ENCODE data around the gene NRG3. TPM values are rescaled to one million over a fixed set of nuclear protein-coding genes. Genes with fewer than 3 reads are reported as not detected.

Gene NRG3
- total and polyA plus RNA-seq, 2 of the 4 experiments (the other 2 are of a cell fraction), result not detected

DNA sequence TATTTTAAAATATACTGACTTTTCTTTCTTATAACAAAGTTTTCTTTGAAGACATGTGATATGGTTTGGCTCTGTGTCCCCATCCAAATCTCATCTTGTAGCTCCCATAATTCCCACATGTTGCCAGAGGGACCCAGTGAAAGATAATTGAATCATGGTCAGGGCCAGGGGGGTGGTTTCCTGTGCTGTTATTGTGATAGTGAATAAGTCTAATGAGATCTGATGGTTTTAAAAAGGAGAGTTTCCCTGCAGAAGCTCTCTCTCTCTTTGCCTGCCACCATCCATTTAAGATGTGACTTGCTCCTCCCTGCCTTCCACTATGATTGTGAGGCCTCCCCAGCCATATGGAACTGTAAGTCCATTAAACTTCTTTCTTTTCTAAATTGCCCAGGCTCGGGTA is 768.1 kb downstream of the NRG3 start:
- H3K9ac ChIP-seq (ENCODE audit: low read depth, low read length), result no peak overlapping the region
- H2AK5ac ChIP-seq (ENCODE audit: low read depth, low read length), result no peak overlapping the region
- ATAC-seq (ENCODE audit: low read depth) (no peak), DNase-seq (no peak)
- H3K9me3 ChIP-seq (ENCODE audit: control insufficient read depth, insufficient read depth, low read length), result peaks cover 2% of the 10 kb centered on the region; the same call in 1 of the 2 replicates
- no peak overlapping the region for H3K4me2 ChIP-seq (ENCODE audit: low read depth, low read length)
- dilution Hi-C loops (cut with HindIII; ENCODE audit: low sequenced_read_pairs, unreplicated experiment), result no loop called here
- H2BK5ac ChIP-seq (ENCODE audit: low read depth, low read length, poor library complexity, severe bottlenecking), result no peak overlapping the region
- H3K36me3 ChIP-seq (ENCODE audit: control insufficient read depth, insufficient read depth, low read length), result no peaks in the 10 kb centered on the region
- H3K4me3 ChIP-seq (ENCODE audit: insufficient read depth, low read depth, low read length), result no peak overlapping the region
- H4K91ac ChIP-seq (ENCODE audit: insufficient read depth, low read depth, low read length), result no peak overlapping the region
- no peak overlapping the region for H2AK9ac ChIP-seq (replicated peaks; ENCODE audit: low read depth, low read length, poor library complexity)
- H3K23ac ChIP-seq (ENCODE audit: low read depth, low read length), result no peak overlapping the region
- H3K27me3 ChIP-seq (ENCODE audit: control insufficient read depth, insufficient read depth, low read length), result no peaks in the 10 kb centered on the region
- H3K4ac ChIP-seq (ENCODE audit: low read depth, low read length), result no peak overlapping the region
- no CpG with 5 or more reads among the region's 1 CpG for WGBS, 2 experiments (ENCODE audit: extremely low coverage in 2 of 2, insufficient read length in 1 of 2)
- in situ Hi-C loops (cut with MboI; ENCODE audit: low sequenced_read_pairs), result no loop called here
- ChIA-PET CTCF (no interaction called here), POLR2A (ENCODE audit: unreplicated experiment) (no interaction called here)
- no peaks in the 10 kb centered on the region for H3K9me1 ChIP-seq (ENCODE audit: insufficient read depth, low read length)
- no peak overlapping the region for H3K56ac ChIP-seq (ENCODE audit: extremely low read depth, insufficient read depth, low read length)
- no peak overlapping the region for H3K14ac ChIP-seq (replicated peaks; ENCODE audit: low read depth, low read length)
- H4K8ac ChIP-seq (ENCODE audit: low read depth in 2 of 2, low read length in 2 of 2), result no peak overlapping the region
- no peak overlapping the region for H2BK120ac ChIP-seq (ENCODE audit: low read depth, low read length)
- no peak overlapping the region for H3K18ac ChIP-seq (ENCODE audit: low read depth, low read length)
- H2BK15ac ChIP-seq (ENCODE audit: low read depth, low read length), result no peak overlapping the region
- TF ChIP-seq, protein P1, sequence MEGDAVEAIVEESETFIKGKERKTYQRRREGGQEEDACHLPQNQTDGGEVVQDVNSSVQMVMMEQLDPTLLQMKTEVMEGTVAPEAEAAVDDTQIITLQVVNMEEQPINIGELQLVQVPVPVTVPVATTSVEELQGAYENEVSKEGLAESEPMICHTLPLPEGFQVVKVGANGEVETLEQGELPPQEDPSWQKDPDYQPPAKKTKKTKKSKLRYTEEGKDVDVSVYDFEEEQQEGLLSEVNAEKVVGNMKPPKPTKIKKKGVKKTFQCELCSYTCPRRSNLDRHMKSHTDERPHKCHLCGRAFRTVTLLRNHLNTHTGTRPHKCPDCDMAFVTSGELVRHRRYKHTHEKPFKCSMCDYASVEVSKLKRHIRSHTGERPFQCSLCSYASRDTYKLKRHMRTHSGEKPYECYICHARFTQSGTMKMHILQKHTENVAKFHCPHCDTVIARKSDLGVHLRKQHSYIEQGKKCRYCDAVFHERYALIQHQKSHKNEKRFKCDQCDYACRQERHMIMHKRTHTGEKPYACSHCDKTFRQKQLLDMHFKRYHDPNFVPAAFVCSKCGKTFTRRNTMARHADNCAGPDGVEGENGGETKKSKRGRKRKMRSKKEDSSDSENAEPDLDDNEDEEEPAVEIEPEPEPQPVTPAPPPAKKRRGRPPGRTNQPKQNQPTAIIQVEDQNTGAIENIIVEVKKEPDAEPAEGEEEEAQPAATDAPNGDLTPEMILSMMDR (conservative IDR thresholded peaks at IDR 0.05; ENCODE audit: low read depth, low read length), result no peak
- TF ChIP-seq CEBPB (IDR thresholded peaks at IDR 0.05; ENCODE audit: low read depth, low read length) (no peak), MXI1 (IDR thresholded peaks at IDR 0.05; ENCODE audit: borderline replicate concordance, low read depth, low read length) (no peak), POLR2A (IDR thresholded peaks at IDR 0.05; ENCODE audit: low read depth, low read length) (no peak), RCOR1 (IDR thresholded peaks at IDR 0.05; ENCODE audit: insufficient replicate concordance, low read length) (no peak), BHLHE40 (IDR thresholded peaks at IDR 0.05; ENCODE audit: low read depth, low read length) (no peak), MAZ (IDR thresholded peaks at IDR 0.05; ENCODE audit: borderline replicate concordance, low read depth, low read length) (no peak), MAFK (IDR thresholded peaks at IDR 0.05; ENCODE audit: low read depth, low read length) (no peak)
- TF ChIP-seq, protein P2, sequence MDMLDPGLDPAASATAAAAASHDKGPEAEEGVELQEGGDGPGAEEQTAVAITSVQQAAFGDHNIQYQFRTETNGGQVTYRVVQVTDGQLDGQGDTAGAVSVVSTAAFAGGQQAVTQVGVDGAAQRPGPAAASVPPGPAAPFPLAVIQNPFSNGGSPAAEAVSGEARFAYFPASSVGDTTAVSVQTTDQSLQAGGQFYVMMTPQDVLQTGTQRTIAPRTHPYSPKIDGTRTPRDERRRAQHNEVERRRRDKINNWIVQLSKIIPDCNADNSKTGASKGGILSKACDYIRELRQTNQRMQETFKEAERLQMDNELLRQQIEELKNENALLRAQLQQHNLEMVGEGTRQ (IDR thresholded peaks at IDR 0.05; ENCODE audit: low read depth, low read length), result no peak
- H2BK20ac ChIP-seq (ENCODE audit: low read depth, low read length), result no peak overlapping the region
- no peak overlapping the region for H3K27ac ChIP-seq (ENCODE audit: insufficient read depth, low read length)
- no peaks in the 10 kb centered on the region for H3K4me1 ChIP-seq (ENCODE audit: control insufficient read depth, insufficient read depth, low read length)
- H4K20me1 ChIP-seq (ENCODE audit: insufficient read depth, low read length), result no peaks in the 10 kb centered on the region
- H3K79me1 ChIP-seq (ENCODE audit: low read depth in 1 of 2, low read length in 2 of 2), result no peaks in the 10 kb centered on the region
- no peak overlapping the region for H4K5ac ChIP-seq (ENCODE audit: low read depth, low read length)
- no TSS peak for BruUV-seq (replicated peaks)
- no peak overlapping the region for H2AFZ ChIP-seq (replicated peaks; ENCODE audit: low read length, poor library complexity)
- intact Hi-C loops (cut with micrococcal nuclease), result no loop called here

All from IMR-90 (cell line).